Myocyte (in vitro differentiated cells): ENCODE results near the gene PRDM11. TPM values are rescaled to one million over a fixed set of nuclear protein-coding genes. Genes with fewer than 3 reads are reported as not detected.

Experiments
- DNase-seq: peaks from one replicate; pipeline ENCODE4 v3.0.0-alpha.2; 2012; ENCODE audit warnings: low read depth
- total RNA-seq: library from RNA; depleted of rRNA; stranded (reverse); fragments of >200 nt; gene quantifications from 2 replicates; pipeline ENCODE4 v1.2.3, GENCODE V29; 2014

PRDM11 gene
- total RNA-seq, 1 donor from 2014 or later: 6.3 TPM

DNA sequence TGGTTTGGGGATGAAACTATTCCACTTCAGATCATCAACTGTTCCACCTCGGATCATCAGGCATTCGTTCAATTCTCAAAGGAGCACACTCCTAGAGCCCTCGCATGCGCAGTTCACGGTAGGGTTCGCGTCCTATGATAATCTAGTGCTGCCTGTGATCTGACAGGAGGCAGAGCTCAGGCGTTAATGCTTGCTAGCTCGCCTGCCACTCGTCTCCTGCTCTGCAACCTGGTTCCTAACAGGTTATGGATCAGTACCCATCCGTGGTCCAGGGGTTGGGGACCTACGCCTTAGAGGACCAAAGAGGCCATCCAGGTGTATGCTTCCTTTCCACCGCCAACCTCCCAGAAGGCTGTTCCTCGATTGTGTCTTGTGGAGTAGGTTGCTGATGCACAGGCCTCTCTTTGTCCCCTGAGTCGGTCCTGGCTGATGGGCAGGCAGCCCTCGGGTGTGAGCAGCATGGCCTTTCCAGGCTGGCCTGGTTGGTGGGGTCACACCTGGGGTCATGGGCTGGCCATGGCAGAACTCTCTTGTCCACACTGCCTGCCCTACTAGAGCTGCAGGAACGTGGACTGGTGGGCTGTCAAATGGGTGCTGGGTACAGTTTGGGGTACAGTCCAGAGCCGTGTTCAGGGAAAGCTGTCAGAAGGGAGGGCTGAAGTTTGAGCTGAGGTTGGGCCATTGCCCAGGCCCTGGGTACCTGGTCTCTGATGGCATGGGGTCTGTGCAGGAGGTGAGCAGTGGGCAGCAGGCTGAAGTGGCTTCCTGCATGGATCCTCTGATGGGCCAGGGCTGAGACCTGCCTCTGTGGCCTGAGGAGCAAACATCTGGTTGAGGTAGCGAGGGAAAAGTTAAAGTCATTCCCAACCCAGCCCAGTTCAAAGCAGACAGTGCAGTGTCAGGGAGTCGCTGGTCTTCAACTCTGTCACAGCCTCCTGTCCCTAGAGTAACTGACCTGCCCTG, 11.1 kb downstream of the PRDM11 start:
- DNase-seq: no peak

DNA sequence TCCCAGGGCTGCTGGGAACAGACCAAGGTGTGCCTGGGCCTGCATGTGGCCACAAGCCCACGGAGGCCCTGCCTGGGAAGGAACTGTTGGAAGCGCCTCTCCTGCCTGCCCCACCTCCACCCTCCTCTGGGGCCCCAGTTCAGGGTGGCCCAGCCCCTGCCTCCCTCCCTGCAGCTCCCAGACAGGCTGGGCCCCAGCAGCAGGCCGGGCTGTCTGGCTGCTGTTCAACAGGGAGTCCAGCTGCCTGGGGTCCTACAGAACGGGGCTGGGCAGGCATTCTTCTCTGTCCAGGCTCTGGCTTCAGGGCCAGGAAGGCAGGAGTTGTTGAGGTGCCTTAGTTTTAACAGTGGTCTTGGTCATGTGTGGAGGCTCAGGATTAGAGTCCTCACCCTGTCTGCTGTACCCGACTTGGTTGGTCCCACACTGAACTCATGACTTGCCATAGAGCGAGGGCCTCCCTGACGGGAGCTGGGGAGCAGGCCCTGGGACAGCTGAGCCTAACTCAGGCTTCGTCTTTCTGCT, 11.8 kb downstream of the PRDM11 start:
- DNase-seq: no peak

DNA sequence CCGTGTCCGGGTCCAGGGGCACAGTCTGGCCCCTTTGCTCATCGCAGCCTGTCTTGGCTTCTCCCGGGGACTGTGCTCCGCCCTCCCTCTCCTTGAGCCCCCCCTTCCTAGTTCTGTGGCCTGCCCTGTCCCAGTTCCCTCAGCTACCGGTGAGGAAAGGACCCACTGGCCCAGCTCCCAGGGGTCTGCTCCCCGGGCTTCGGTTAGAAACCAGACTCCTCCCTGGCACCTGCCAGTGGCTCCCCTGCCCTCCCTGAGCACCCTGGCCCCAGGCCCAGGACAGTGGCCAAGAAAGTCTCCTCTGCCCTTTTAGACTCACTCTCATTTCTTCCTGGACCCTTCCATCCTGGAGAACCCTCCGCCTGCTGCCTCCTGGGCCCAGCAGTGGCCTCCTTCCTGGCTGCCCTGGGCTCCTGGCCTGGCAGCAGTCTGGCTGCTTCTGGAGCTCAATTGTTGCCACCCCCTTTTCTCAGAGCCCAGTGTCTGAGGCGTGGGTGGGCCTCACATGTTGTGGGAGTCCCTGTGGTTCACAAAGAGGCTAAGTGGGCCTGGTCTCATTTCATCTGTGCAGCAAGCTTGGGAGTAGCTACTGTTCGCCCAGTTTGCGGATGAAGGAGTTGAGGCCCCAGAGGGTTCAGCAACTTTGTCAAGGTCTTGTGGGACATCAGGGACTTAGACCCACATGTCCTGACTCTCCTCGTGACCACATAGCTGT, 12.6 kb downstream of the PRDM11 start:
- DNase-seq: no peak

GRCh38 chr11:45159781-45160365, 13.4 kb downstream of the PRDM11 start:
- DNase-seq: no peak

GRCh38 chr11:45161252-45162063, 15.0 kb downstream of the PRDM11 start:
- peak; percentile 81 for DNase-seq

- DNase-seq: no peak
These were observed 15.6 kb downstream of the PRDM11 start for GRCh38 chr11:45162064-45162375.

GRCh38 chr11:45162916-45163879, 16.8 kb downstream of the PRDM11 start:
- DNase-seq: no peak

DNA sequence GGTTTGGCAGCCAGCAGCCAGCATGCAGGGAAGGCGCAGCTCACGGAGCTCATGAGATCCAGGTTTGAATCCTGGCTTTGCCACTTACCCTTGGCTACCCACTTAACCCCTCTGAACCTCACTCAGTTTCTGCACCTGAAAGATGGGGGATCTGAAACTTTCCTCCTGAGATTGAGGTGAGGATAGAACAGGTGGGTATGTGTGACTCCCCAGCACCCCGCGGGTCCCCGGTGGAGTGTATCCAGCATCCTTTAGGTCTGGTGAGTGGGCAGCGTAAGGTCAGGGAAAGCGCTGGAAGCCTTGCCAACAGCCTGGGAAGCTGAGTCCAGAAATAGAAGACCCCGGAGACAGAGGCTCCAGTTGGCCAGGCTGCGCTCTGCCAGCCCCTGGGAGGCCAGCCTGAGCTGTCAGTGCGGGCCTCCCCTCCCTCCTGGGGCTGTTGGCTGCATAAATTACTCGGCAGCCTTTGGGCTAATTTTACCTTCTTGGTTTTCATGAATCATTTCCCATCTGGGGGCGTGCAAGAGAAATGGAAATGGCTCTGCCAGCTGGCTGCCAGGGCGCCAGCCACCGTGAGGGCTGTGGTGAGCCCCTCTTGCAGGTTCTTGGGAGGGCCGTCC, 17.6 kb downstream of the PRDM11 start:
- DNase-seq: peak; percentile 88

DNA sequence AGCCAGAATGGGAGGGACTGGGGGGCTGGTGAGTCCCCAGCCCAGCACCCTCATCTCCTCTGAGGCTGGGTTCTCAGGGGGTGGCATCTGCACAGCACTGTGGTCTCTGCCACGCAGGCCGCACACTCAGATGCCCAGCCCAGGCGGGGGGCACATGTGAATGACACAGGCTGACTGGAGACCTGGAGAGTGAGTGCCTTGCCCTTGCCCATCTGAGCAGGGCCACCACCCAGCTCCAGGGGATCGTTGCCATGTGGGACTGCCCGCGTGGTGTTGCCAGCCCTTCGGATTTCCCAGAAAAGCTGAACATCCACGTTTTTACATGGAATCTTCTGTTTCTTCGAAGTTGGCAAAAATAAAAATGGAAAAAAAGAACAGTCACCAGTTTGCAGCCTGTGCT, 18.9 kb downstream of the PRDM11 start:
- DNase-seq: no peak

DNA sequence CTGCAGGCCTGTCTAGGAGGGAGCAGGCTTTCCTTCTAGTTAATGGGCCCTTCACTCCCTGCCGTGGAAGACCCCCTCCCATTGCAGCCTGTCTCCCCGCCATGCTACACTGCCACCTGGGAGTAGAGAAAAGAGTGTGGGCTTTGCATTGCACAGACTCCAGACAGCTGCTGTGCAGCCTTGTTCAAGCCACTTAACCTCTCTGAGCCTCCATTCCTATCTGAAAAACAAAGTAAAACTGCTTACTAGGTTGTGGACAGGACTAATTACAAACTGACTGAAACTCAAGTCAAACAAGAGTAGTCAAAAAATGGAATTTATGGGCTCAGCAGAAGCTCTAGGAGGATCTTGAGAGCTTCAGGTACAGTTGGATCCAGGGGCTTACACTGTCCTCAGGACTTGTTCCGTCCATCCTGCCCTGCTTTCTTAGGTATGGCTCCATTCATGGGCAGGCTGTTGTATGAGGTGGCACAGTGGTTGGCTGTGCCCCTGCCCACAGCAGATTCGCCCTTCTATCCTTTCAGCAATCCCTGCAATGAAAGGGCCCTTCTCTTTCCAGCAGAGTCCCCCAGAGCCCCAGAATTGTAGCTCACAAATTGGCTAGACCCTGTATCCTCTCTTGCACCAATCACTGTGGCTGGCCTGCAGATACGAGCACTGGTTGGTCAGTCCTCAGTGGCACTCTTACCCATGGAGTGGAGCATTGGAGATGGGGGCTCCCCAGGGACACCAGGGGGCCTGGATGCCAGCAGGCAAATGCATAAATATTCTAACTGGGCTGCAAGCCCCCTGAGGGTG, 19.6 kb downstream of the PRDM11 start:
- no peak for DNase-seq

GRCh38 chr11:45166604-45166897, 20.1 kb downstream of the PRDM11 start:
- DNase-seq: no peak

- no peak for DNase-seq
These were observed 20.8 kb downstream of the PRDM11 start for GRCh38 chr11:45167283-45167682.

DNA sequence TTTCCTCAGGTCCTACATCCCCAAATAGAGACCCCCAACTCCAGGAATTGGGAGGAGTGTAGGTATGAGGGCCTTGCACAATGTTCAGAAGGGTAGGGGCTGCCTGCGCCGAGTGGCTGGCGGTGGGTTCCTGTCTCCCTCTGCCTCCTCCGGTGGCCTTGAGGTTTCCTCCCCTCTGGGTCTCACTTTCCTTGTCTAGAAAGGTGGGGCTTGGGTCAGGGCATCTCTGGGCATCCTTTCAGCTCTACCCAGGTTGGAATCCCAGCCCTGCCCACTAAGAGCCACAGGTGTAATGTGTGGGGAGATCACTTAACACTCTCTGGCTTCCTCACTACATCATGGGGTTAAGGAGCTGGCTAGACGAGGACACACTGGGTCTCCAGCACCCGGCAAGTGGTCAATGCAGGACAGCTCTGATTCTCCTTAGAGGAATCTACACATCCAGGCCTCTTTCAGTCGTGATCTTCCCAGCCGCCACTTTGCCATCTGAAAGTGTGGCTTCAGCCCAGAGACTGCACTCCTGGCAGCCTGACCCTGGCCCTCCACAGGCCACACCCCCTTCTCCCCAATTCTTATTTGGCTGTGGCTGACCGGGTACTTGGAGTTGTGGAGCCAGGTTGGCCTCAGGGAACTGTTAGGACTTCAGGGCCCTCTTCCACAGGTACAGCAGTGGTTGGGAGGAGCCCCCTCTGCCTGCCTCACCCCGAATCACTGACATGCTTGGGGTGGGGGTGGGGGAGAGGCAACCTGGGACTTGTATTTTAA, 22.1 kb downstream of the PRDM11 start:
- no peak for DNase-seq

- DNase-seq: no peak
These were observed 23.1 kb downstream of the PRDM11 start for GRCh38 chr11:45169310-45170072.

- no peak for DNase-seq
These were observed 24.0 kb downstream of the PRDM11 start for GRCh38 chr11:45170484-45170883.

- no peak for DNase-seq
These were observed 25.1 kb downstream of the PRDM11 start for GRCh38 chr11:45171550-45171949.

- no peak for DNase-seq
These were observed 26.6 kb downstream of the PRDM11 start for GRCh38 chr11:45173064-45173463.
